Glutamatergic neuron (in vitro differentiated cells): Measurements from ENCODE around the gene HTRA2. TPM values are rescaled to one million over a fixed set of nuclear protein-coding genes. Genes with fewer than 3 reads are reported as not detected.
A peak's percentile ranks its signal among the peaks of the same experiment; 100 is the strongest.

Experiments
- DNase-seq: peaks from one replicate; pipeline ENCODE4 v3.0.0; 2022
- H3K27ac Mint-ChIP-seq: one replicate; pipeline ENCODE4 v1.8.0; 2020; ENCODE audit warnings: mild to moderate bottlenecking, mixed read lengths, inconsistent platforms; ENCODE audit not compliant: unreplicated experiment
- H3K27me3 Mint-ChIP-seq: one replicate; pipeline ENCODE4 v1.8.0; 2020; ENCODE audit warnings: mild to moderate bottlenecking, moderate library complexity, mixed read lengths, inconsistent platforms; ENCODE audit not compliant: unreplicated experiment
- H3K36me3 Mint-ChIP-seq: one replicate; pipeline ENCODE4 v1.8.0; 2020; ENCODE audit warnings: mild to moderate bottlenecking, mixed read lengths, inconsistent platforms; ENCODE audit not compliant: unreplicated experiment
- H3K4me1 Mint-ChIP-seq: one replicate; pipeline ENCODE4 v1.8.0; 2020; ENCODE audit warnings: mild to moderate bottlenecking, low read depth, mixed read lengths, inconsistent platforms; ENCODE audit not compliant: unreplicated experiment
- H3K4me3 Mint-ChIP-seq: one replicate; pipeline ENCODE4 v1.8.0; 2020; ENCODE audit warnings: mild to moderate bottlenecking, mixed read lengths, inconsistent platforms; ENCODE audit not compliant: unreplicated experiment
- H3K9me3 Mint-ChIP-seq: one replicate; pipeline ENCODE4 v1.8.0; 2020; ENCODE audit warnings: mild to moderate bottlenecking, moderate library complexity, mixed read lengths, inconsistent platforms; ENCODE audit not compliant: unreplicated experiment
- CTCF ChIP-seq: fragments of 200-600 bp; sonication (generic); IDR thresholded peaks from one replicate; pipeline ENCODE4 v1.5.0; 2021; ENCODE audit not compliant: partially characterized antibody, unreplicated experiment
- total RNA-seq: library from RNA; stranded (reverse); fragmentation: NEBNext Ultra II Directional; extraction: Animal tissue kit (Norgen Biotek cat#: 25700); gene quantifications from one replicate; pipeline ENCODE4 v1.2.1, GENCODE V29; 2021; ENCODE audit not compliant: unreplicated experiment

Gene HTRA2
- total RNA-seq, 1 donor from 2014 or later: 46.7 TPM

- no peak overlapping the region for H3K4me3 Mint-ChIP-seq
These were observed 14.9 kb downstream of the HTRA2 start for GRCh38 chr2:74544634-74545033.

GRCh38 chr2:74546004-74546403 is 16.3 kb downstream of the HTRA2 start:
- Mint-ChIP-seq H3K4me1 (peaks cover 27% of the 10 kb centered on the region), H3K4me3 (peak overlapping the region; percentile 23), H3K9me3 (peaks cover 12% of the 10 kb centered on the region), H3K27ac (no peak overlapping the region), H3K27me3 (peaks cover 18% of the 10 kb centered on the region), H3K36me3 (peaks cover 6% of the 10 kb centered on the region)
- DNase-seq: no peak
- no peak for TF ChIP-seq CTCF

More at GRCh38 chr2:74544634-74545033, 14.9 kb downstream of the HTRA2 start:
- Mint-ChIP-seq H3K4me1 (peaks cover 16% of the 10 kb centered on the region), H3K9me3 (peaks cover 12% of the 10 kb centered on the region), H3K36me3 (peaks cover 6% of the 10 kb centered on the region), H3K27me3 (peaks cover 11% of the 10 kb centered on the region), H3K27ac (no peak overlapping the region)
- TF ChIP-seq CTCF: no peak
- no peak for DNase-seq

GRCh38 chr2:74548285-74548899 is 18.7 kb downstream of the HTRA2 start:
- Mint-ChIP-seq H3K4me1 (peaks cover 42% of the 10 kb centered on the region), H3K27ac (peak overlapping the region; percentile 92), H3K36me3 (peaks cover 9% of the 10 kb centered on the region), H3K9me3 (peaks cover 17% of the 10 kb centered on the region), H3K27me3 (peaks cover 31% of the 10 kb centered on the region), H3K4me3 (peak overlapping the region; percentile 88)
- no peak for TF ChIP-seq CTCF
- no peak for DNase-seq

- TF ChIP-seq CTCF: no peak
- H3K27me3 Mint-ChIP-seq: peaks cover 33% of the 10 kb centered on the region
- H3K36me3 Mint-ChIP-seq: peaks cover 9% of the 10 kb centered on the region
- H3K4me3 Mint-ChIP-seq: peak overlapping the region; percentile 86
- peaks cover 20% of the 10 kb centered on the region for H3K9me3 Mint-ChIP-seq
- peak overlapping the region; percentile 67 for H3K27ac Mint-ChIP-seq
- DNase-seq: peak; percentile 50
- H3K4me1 Mint-ChIP-seq: peaks cover 42% of the 10 kb centered on the region
These were observed 19.4 kb downstream of the HTRA2 start for GRCh38 chr2:74548900-74549826.
